Gastrocnemius medialis (tissue), 4 donors: ENCODE measurements around the gene HNRNPA3. TPM values are rescaled to one million over a fixed set of nuclear protein-coding genes. Genes with fewer than 3 reads are reported as not detected.

Experiments used
- ATAC-seq, 2 donors: fragments of 150-250 bp; one replicate each; pipeline ENCODE4 v1.9.1; 2016
- DNase-seq, 2 donors: peaks; one replicate each; pipeline ENCODE4 v3.0.0-alpha.2; 2019
- H3K27ac ChIP-seq, 4 donors: fragments of 200-600 bp; sonication (generic); 1 replicate in 1 of 4; 2 replicates in 3 of 4; pipeline ENCODE4 v1.5.1; 2016 to 2018; ENCODE audit warnings: mild to moderate bottlenecking in 2 of 4, moderate library complexity in 1 of 4
- H3K27me3 ChIP-seq, 3 donors: fragments of 200-600 bp; sonication (generic) in 2 of 3; 1 replicate in 1 of 3; 2 replicates in 2 of 3; pipeline versions ENCODE4 v1.5.1 to v1.6.0; 2016 to 2019; ENCODE audit warnings: mild to moderate bottlenecking in 1 of 3, moderate library complexity in 1 of 3
- H3K36me3 ChIP-seq, 2 donors: fragments of 200-600 bp; sonication (generic) in 1 of 2; one replicate each; pipeline ENCODE4 v1.5.1; 2017 to 2018
- H3K4me1 ChIP-seq, 2 donors: fragments of 200-600 bp; sonication (generic) in 1 of 2; one replicate each; pipeline ENCODE4 v1.5.1; 2016 to 2017; ENCODE audit warnings: mild to moderate bottlenecking in 2 of 2
- H3K4me3 ChIP-seq, 4 donors: fragments of 200-600 bp; sonication (generic) in 3 of 4; 1 replicate in 1 of 4; 2 replicates in 3 of 4; pipeline ENCODE4 v1.5.1; 2016 to 2019; ENCODE audit warnings: mild to moderate bottlenecking in 2 of 4
- H3K9me3 ChIP-seq, 3 donors: fragments of 200-600 bp; sonication (generic) in 2 of 3; 1 replicate in 1 of 3; 2 replicates in 2 of 3; pipeline ENCODE4 v1.5.1; 2016 to 2019
- CTCF ChIP-seq, 5 experiments: fragments of 450-650 bp in 3 of 5; fragments of 200-600 bp in 2 of 5; sonication (generic) in 2 of 5; IDR thresholded peaks in 4 of 5; conservative IDR thresholded peaks in 1 of 5; 1 replicate in 4 of 5; 2 replicates in 1 of 5; pipeline ENCODE4 v1.5.1; 2016 to 2019; ENCODE audit warnings: antibody characterized with exemption in 5 of 5, mild to moderate bottlenecking in 3 of 5, moderate library complexity in 3 of 5
- POLR2A ChIP-seq, 2 donors: fragments of 450-650 bp; IDR thresholded peaks; one replicate each; pipeline ENCODE4 v1.6.1; 2017; ENCODE audit warnings: antibody characterized with exemption in 2 of 2, mild to moderate bottlenecking in 2 of 2, moderate library complexity in 2 of 2
- in situ Hi-C, 4 donors: fragments of 200-750 bp; cut with MboI; loops; one replicate each; pipeline versions ENCODE4 v1.15.0 to v1.8.0; 2017; ENCODE audit warnings: low sequenced_read_pairs in 4 of 4
- intact Hi-C: fragments of 100-400 bp; cut with DNase I; formaldehyde crosslinking; loops from one replicate; pipeline ENCODE4 v1.15.1; 2023; ENCODE audit warnings: low total_unique reads
- total RNA-seq, 4 donors: library from RNA; depleted of rRNA; stranded (reverse); fragments of >200 nt; gene quantifications; one replicate each; pipeline versions ENCODE4 v1.1.0 to v1.2.3, GENCODE V29; 2016

HNRNPA3 gene
- total RNA-seq, 4 donors from 2014 or later, result 16.1 to 32.2 (median 22.4) TPM

DNA sequence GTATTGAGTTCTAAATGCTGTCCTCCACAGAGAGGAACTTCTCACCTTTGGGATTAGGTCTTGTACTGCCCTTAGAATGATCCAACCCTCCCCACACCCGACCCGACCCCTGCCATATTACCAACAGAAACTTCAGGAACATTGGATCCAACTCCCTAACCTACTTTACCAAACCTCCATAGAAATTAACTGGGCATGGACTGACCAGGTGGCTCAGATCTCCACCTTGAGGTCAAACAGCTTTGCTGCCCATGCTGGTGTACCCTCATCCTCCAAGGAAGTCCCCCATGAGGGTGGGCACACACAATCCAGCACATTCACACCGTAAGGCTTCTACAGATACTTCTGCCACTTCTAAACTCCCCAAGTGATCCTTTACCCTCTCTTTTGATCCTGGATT lies 30.5 kb downstream of the HNRNPA3 start:
- DNase-seq (no peak), ATAC-seq (no peak)
- TF ChIP-seq CTCF (IDR thresholded peaks at IDR 0.05 in 4 of 5, conservative IDR thresholded peaks at IDR 0.05 in 1 of 5) (no peak), POLR2A (IDR thresholded peaks at IDR 0.05) (no peak)
- Histone ChIP-seq H3K27ac (peak overlapping the region; percentile 82 to 91 (median 85)), H3K36me3 (no peaks in the 10 kb centered on the region), H3K4me3 (peak overlapping the region in 3 of 4 donors; percentile 38 to 52 (median 43)), H3K27me3 (no peaks in the 10 kb centered on the region), H3K9me3 (no peaks in the 10 kb centered on the region), H3K4me1 (peaks cover 92 to 96% of the 10 kb centered on the region in 2 donors)
- in situ Hi-C loops (no loop called here), intact Hi-C loops (loop anchor here (2.0 kb wide), 1 partner anchor 30 kb away; the partner anchor contains the start of gene HNRNPA3)

DNA sequence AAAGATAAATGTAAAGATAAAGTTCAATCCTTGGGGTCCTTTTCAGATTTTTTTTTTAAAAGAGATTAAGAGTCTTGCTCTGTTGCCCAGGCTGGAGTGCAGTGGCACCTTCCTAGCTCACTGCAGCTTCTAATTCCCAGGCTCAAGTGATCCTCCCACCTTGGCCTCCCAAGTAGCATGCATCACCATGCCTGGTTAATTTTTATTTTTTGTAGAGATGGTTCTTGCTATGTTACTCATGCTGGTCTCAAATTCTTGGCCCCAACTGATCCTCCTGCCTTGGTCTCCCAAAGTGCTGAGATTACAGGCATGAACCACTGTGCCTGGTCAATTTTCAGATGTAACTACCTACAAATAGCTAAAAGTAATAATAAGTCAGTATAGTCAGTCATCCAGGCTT lies 30.9 kb downstream of the HNRNPA3 start:
- Histone ChIP-seq H3K27me3 (no peaks in the 10 kb centered on the region), H3K4me1 (peaks cover 92 to 96% of the 10 kb centered on the region in 2 donors), H3K27ac (peak overlapping the region; percentile 82 to 91 (median 85)), H3K9me3 (no peaks in the 10 kb centered on the region), H3K36me3 (no peaks in the 10 kb centered on the region), H3K4me3 (peak overlapping the region in 1 of 4 donors; percentile 52)
- DNase-seq (no peak), ATAC-seq (no peak)
- TF ChIP-seq POLR2A (IDR thresholded peaks at IDR 0.05), result no peak
- TF ChIP-seq CTCF (IDR thresholded peaks at IDR 0.05 in 4 of 5, conservative IDR thresholded peaks at IDR 0.05 in 1 of 5), result no peak
- in situ Hi-C loops, result no loop called here
- intact Hi-C loops, result loop anchor here (2.0 kb wide), 1 partner anchor 31 kb away; the partner anchor contains the start of gene HNRNPA3

DNA sequence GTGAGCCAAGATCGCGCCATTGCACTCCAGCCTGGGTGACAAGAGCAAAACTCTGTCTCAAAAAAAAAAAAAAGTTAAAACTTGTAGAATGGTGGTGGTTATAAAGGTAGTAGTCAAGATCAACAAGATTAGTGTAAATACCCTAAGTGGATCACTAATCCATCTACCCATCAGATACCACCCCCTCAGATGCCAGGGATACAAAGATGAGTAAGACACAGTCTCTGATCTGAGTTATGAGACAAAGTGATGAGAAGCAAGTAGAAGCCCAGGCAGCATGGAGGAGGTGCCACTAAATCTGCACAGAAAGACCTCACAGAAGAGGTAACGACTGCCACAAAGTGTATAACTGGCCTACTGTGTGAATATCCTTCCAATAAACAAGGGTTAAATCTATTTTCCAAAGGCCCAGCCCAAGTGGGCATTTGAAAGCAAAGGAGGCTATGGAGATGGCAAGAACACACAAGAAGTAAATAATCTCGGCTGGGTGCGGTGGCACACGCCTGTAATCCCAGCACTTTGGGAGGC lies 31.7 kb downstream of the HNRNPA3 start:
- in situ Hi-C loops, result no loop called here
- ATAC-seq (no peak), DNase-seq (no peak)
- Histone ChIP-seq H3K27ac (peak overlapping the region; percentile 82 to 91 (median 85)), H3K4me3 (no peak overlapping the region), H3K27me3 (no peaks in the 10 kb centered on the region), H3K36me3 (no peaks in the 10 kb centered on the region), H3K4me1 (peaks cover 92 to 94% of the 10 kb centered on the region in 2 donors), H3K9me3 (no peaks in the 10 kb centered on the region)
- TF ChIP-seq CTCF (IDR thresholded peaks at IDR 0.05 in 4 of 5, conservative IDR thresholded peaks at IDR 0.05 in 1 of 5), result no peak
- no peak for TF ChIP-seq POLR2A (IDR thresholded peaks at IDR 0.05)
- intact Hi-C loops, result no loop called here

DNA sequence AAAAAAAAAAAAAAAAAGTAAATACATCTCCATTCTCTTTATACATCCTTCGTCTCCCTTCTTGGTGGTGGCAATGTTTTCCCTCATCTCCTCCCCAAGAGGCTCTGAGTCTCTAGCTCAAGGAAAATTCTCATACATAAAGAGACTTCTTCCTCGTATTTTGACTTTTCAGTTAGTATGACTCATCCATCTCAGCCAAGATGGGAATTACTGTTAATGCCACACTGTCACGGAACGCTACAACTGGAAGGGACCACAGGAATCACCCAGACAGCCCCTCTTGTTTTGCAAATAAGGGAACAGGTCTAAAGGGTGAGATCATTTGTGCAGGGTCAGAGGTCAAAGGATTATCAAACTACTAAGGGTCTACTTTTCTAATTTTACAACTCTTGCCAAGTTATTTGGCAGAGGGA lies 32.4 kb downstream of the HNRNPA3 start:
- Histone ChIP-seq H3K36me3 (no peaks in the 10 kb centered on the region), H3K27me3 (no peaks in the 10 kb centered on the region), H3K27ac (peak overlapping the region; percentile 82 to 91 (median 85)), H3K4me1 (peaks cover 90 to 92% of the 10 kb centered on the region in 2 donors), H3K9me3 (no peaks in the 10 kb centered on the region), H3K4me3 (no peak overlapping the region)
- in situ Hi-C loops (no loop called here), intact Hi-C loops (no loop called here)
- TF ChIP-seq POLR2A (IDR thresholded peaks at IDR 0.05) (no peak), CTCF (IDR thresholded peaks at IDR 0.05 in 4 of 5, conservative IDR thresholded peaks at IDR 0.05 in 1 of 5) (no peak)
- ATAC-seq (no peak), DNase-seq (no peak)
